Urothelium cell line (cell line): ENCODE data around the gene MIDN.

Experiments used
- DNase-seq: peaks from one replicate; pipeline ENCODE4 v3.0.0; 2011; ENCODE audit warnings: low spot score, mixed read lengths
- FAIRE-seq: peaks from 2 replicates; lab custom pipeline; 2011; peaks lifted over from hg19 to GRCh38; lab: Jason Lieb, UNC

Gene MIDN

GRCh38 chr19:1232652-1233072 is 15.7 kb upstream of the MIDN start:
- DNase-seq (no peak), FAIRE-seq (no peak)

GRCh38 chr19:1233115-1233667 is 15.2 kb upstream of the MIDN start:
- DNase-seq (no peak), FAIRE-seq (no peak)

GRCh38 chr19:1234051-1234954 is 14.1 kb upstream of the MIDN start:
- DNase-seq, result no peak
- FAIRE-seq, result no peak

- no peak for FAIRE-seq
- no peak for DNase-seq
Measured at GRCh38 chr19:1234955-1235380, 13.4 kb upstream of the MIDN start.

- no peak for FAIRE-seq
Measured at GRCh38 chr19:1235625-1236538, 12.5 kb upstream of the MIDN start.

GRCh38 chr19:1236576-1236975 is 11.8 kb upstream of the MIDN start:
- FAIRE-seq (no peak), DNase-seq (peak; percentile 21)

More at GRCh38 chr19:1235625-1236538, 12.5 kb upstream of the MIDN start:
- DNase-seq, result peak; percentile 24

- FAIRE-seq (no peak), DNase-seq (no peak)
Measured at GRCh38 chr19:1237027-1237659, 11.2 kb upstream of the MIDN start.

GRCh38 chr19:1237754-1238368 is 10.5 kb upstream of the MIDN start, which contains the start of gene CBARP:
Gene CBARP, minus strand, starts transcription at chr19:1238005. Its CDS starts 1,905 bp downstream, at chr19:1236100.
- no peak for FAIRE-seq

GRCh38 chr19:1238369-1239303 is 9.7 kb upstream of the MIDN start:
- FAIRE-seq, result no peak
- no peak for DNase-seq

More at GRCh38 chr19:1237754-1238368, 10.5 kb upstream of the MIDN start, which contains the start of gene CBARP:
- peak; percentile 38 for DNase-seq

- no peak for DNase-seq
- no peak for FAIRE-seq
Measured at GRCh38 chr19:1239420-1239795, 9.0 kb upstream of the MIDN start.

- peak; percentile 93 for DNase-seq
- no peak for FAIRE-seq
Measured at GRCh38 chr19:1239796-1240737, 8.3 kb upstream of the MIDN start.

- FAIRE-seq, result no peak
Measured at GRCh38 chr19:1240925-1241324, 7.5 kb upstream of the MIDN start.

GRCh38 chr19:1241417-1242095 is 6.8 kb upstream of the MIDN start, which contains the start of gene ATP5F1D:
Gene ATP5F1D, plus strand, starts transcription at chr19:1241751. Its CDS starts 100 bp downstream, at chr19:1241851.
- FAIRE-seq (peak; percentile 69), DNase-seq (peak; percentile 91)

More at GRCh38 chr19:1240925-1241324, 7.5 kb upstream of the MIDN start:
- no peak for DNase-seq

- FAIRE-seq (no peak), DNase-seq (peak; percentile 64)
Measured at GRCh38 chr19:1243768-1244692, 4.4 kb upstream of the MIDN start.

GRCh38 chr19:1244693-1245451 is 3.5 kb upstream of the MIDN start:
- DNase-seq (no peak), FAIRE-seq (no peak)
